ENCODE measurements around the gene ADD3. TPM values are rescaled to one million over a fixed set of nuclear protein-coding genes. Genes with fewer than 3 reads are reported as not detected.

The ADD3 gene
- total RNA-seq, 1 experiment from 2014 or later, result 32.4 TPM

- H3K36me3 ChIP-seq (ENCODE audit: control insufficient read depth, insufficient read depth, low read length), result no peaks in the 10 kb centered on the region
- CTCF ChIA-PET, result no interaction called here
- BruUV-seq (replicated peaks), result no TSS peak
- no peak overlapping the region for H3K4me3 ChIP-seq (ENCODE audit: low read depth in 2 of 2, low read length in 2 of 2)
- DNase-seq (ENCODE audit: low read depth, low spot score) (no peak), ATAC-seq (no peak)
- in situ Hi-C loops (cut with HindIII; ENCODE audit: low pct_unique_long_range_greater_than_20kb, low sequenced_read_pairs), result no loop called here
- peaks cover 4% of the 10 kb centered on the region; the same call in 1 of the 2 replicates for H3K4me1 ChIP-seq (ENCODE audit: control insufficient read depth, insufficient read depth, low read length)
- intact Hi-C loops (cut with micrococcal nuclease; ENCODE audit: unreplicated experiment), result no loop called here
- H3K27me3 ChIP-seq (ENCODE audit: control insufficient read depth, insufficient read depth, low read length), result no peaks in the 10 kb centered on the region
- POLR2A ChIA-PET, result interaction anchor here (0.6 kb wide), 1 partner anchor 1832 kb away, joined by 7 read pairs; no protein-coding TSS in a partner anchor
- no peak overlapping the region for H3K27ac ChIP-seq (ENCODE audit: low read length)
- TF ChIP-seq POLR2AphosphoS5 (IDR thresholded peaks at IDR 0.05; ENCODE audit: low read depth, low read length) (no peak), SIN3A (IDR thresholded peaks at IDR 0.05; ENCODE audit: borderline replicate concordance, insufficient read depth, low read depth, low read length) (no peak), CTCF (IDR thresholded peaks at IDR 0.05) (no peak)
- H3K9me3 ChIP-seq (ENCODE audit: control insufficient read depth, insufficient read depth, low read depth, low read length), result no peaks in the 10 kb centered on the region
These were observed 28.9 kb downstream of the ADD3 start for GRCh38 chr10:110036640-110037039.

- in situ Hi-C loops (cut with HindIII; ENCODE audit: low pct_unique_long_range_greater_than_20kb, low sequenced_read_pairs), result no loop called here
- no TSS peak for BruUV-seq (replicated peaks)
- Histone ChIP-seq H3K4me1 (ENCODE audit: control insufficient read depth, insufficient read depth, low read length) (no peaks in the 10 kb centered on the region), H3K4me3 (ENCODE audit: low read depth in 2 of 2, low read length in 2 of 2) (no peak overlapping the region), H3K36me3 (ENCODE audit: control insufficient read depth, insufficient read depth, low read length) (no peaks in the 10 kb centered on the region), H3K27me3 (ENCODE audit: control insufficient read depth, insufficient read depth, low read length) (no peaks in the 10 kb centered on the region), H3K9me3 (ENCODE audit: control insufficient read depth, insufficient read depth, low read depth, low read length) (no peaks in the 10 kb centered on the region), H3K27ac (ENCODE audit: low read length) (no peak overlapping the region)
- TF ChIP-seq, protein P1, sequence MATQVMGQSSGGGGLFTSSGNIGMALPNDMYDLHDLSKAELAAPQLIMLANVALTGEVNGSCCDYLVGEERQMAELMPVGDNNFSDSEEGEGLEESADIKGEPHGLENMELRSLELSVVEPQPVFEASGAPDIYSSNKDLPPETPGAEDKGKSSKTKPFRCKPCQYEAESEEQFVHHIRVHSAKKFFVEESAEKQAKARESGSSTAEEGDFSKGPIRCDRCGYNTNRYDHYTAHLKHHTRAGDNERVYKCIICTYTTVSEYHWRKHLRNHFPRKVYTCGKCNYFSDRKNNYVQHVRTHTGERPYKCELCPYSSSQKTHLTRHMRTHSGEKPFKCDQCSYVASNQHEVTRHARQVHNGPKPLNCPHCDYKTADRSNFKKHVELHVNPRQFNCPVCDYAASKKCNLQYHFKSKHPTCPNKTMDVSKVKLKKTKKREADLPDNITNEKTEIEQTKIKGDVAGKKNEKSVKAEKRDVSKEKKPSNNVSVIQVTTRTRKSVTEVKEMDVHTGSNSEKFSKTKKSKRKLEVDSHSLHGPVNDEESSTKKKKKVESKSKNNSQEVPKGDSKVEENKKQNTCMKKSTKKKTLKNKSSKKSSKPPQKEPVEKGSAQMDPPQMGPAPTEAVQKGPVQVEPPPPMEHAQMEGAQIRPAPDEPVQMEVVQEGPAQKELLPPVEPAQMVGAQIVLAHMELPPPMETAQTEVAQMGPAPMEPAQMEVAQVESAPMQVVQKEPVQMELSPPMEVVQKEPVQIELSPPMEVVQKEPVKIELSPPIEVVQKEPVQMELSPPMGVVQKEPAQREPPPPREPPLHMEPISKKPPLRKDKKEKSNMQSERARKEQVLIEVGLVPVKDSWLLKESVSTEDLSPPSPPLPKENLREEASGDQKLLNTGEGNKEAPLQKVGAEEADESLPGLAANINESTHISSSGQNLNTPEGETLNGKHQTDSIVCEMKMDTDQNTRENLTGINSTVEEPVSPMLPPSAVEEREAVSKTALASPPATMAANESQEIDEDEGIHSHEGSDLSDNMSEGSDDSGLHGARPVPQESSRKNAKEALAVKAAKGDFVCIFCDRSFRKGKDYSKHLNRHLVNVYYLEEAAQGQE (IDR thresholded peaks at IDR 0.05; ENCODE audit: insufficient read depth in 1 of 2, low read depth in 2 of 2, low read length in 1 of 2), result no peak
- TF ChIP-seq CTCF (IDR thresholded peaks at IDR 0.05), result no peak
- no peak for TF ChIP-seq TCF7L2 (IDR thresholded peaks at IDR 0.05; ENCODE audit: low read depth, low read length)
- TF ChIP-seq SIN3A (IDR thresholded peaks at IDR 0.05; ENCODE audit: borderline replicate concordance, insufficient read depth, low read depth, low read length), result no peak
- no peak for TF ChIP-seq POLR2AphosphoS5 (IDR thresholded peaks at IDR 0.05; ENCODE audit: low read depth, low read length)
- ATAC-seq, result no peak
- intact Hi-C loops (cut with micrococcal nuclease; ENCODE audit: unreplicated experiment), result no loop called here
- DNase-seq (ENCODE audit: low read depth, low spot score), result no peak
- POLR2A ChIA-PET, result no interaction called here
- CTCF ChIA-PET, result no interaction called here
These were observed 31.5 kb downstream of the ADD3 start for GRCh38 chr10:110039254-110039653.

Data from Panc1 (cell line).